Neural cell (in vitro differentiated cells): Measurements from ENCODE around the gene TMEM107. TPM values are rescaled to one million over a fixed set of nuclear protein-coding genes. Genes with fewer than 3 reads are reported as not detected.

ENCODE experiments used
- H2AFZ ChIP-seq: fragments of 200-600, 300-800 bp; sonication (generic), shearing (Covaris generic); 2 replicates; pipeline ENCODE4 v1.6.0; 2014; ENCODE audit warnings: low read depth, mild to moderate bottlenecking, antibody characterized with exemption, low read length, moderate library complexity
- H3F3A ChIP-seq: fragments of 200-600 bp; shearing (Covaris generic); 2 replicates; pipeline ENCODE4 v1.6.1; 2016; ENCODE audit warnings: mild to moderate bottlenecking, moderate library complexity, mixed read lengths, antibody characterized with exemption, low read length; ENCODE audit not compliant: insufficient read depth, poor library complexity, severe bottlenecking
- H3K27ac ChIP-seq: fragments of 200-600, 300-800 bp; sonication (generic), shearing (Covaris generic); 2 replicates; pipeline ENCODE4 v1.5.1; 2014; ENCODE audit warnings: mild to moderate bottlenecking, low read length, moderate library complexity
- H3K27me3 ChIP-seq: fragments of 300-800, 200-600 bp; sonication (generic), shearing (Covaris generic); 2 replicates; pipeline ENCODE4 v1.6.0; 2014; ENCODE audit warnings: mild to moderate bottlenecking, low read depth, low read length, moderate library complexity; ENCODE audit not compliant: insufficient read depth
- H3K36me3 ChIP-seq: fragments of 300-800, 200-600 bp; sonication (generic), shearing (Covaris generic); 2 replicates; pipeline ENCODE4 v1.5.1; 2014; ENCODE audit warnings: mild to moderate bottlenecking, antibody characterized with exemption, low read length, moderate library complexity; ENCODE audit not compliant: insufficient read depth
- H3K4me2 ChIP-seq: fragments of 300-800, 200-600 bp; sonication (generic), shearing (Covaris generic); 2 replicates; pipeline ENCODE4 v1.6.0; 2014; ENCODE audit warnings: mild to moderate bottlenecking, low read length
- H3K4me3 ChIP-seq: fragments of 300-800, 200-600 bp; sonication (generic), shearing (Covaris generic); 2 replicates; pipeline ENCODE4 v1.5.1; 2014; ENCODE audit warnings: mild to moderate bottlenecking, low read length, moderate library complexity
- H3K79me2 ChIP-seq: fragments of 200-600 bp; shearing (Covaris generic); replicated peaks from 2 replicates; pipeline ENCODE4 v1.6.0; 2014; ENCODE audit warnings: mild to moderate bottlenecking, low read length, moderate library complexity; ENCODE audit not compliant: insufficient read depth
- H3K9ac ChIP-seq: fragments of 300-800, 200-600 bp; sonication (generic), shearing (Covaris generic); 2 replicates; pipeline ENCODE4 v1.6.1; 2016; ENCODE audit warnings: mild to moderate bottlenecking, low read length, mixed read lengths
- H3K9me2 ChIP-seq: fragments of 200-600 bp; shearing (Covaris generic); 2 replicates; pipeline ENCODE4 v1.6.1; 2016; ENCODE audit warnings: mild to moderate bottlenecking, low read length, mixed read lengths; ENCODE audit not compliant: insufficient read depth
- H3K9me3 ChIP-seq: fragments of 200-600, 300-800 bp; sonication (generic), shearing (Covaris generic); 2 replicates; pipeline ENCODE4 v1.6.1; 2016; ENCODE audit warnings: mild to moderate bottlenecking, mixed run types, low read length, moderate library complexity, mixed read lengths
- H4K20me1 ChIP-seq: fragments of 200-600 bp; shearing (Covaris generic); 2 replicates; pipeline ENCODE4 v1.6.1; 2016; ENCODE audit warnings: mild to moderate bottlenecking, mixed run types; ENCODE audit not compliant: insufficient read depth
- CTCF ChIP-seq: fragments of 450-650 bp; IDR thresholded peaks from 2 replicates; pipeline ENCODE4 v1.5.1; 2014; ENCODE audit warnings: antibody characterized with exemption, mild to moderate bottlenecking, moderate library complexity; ENCODE audit not compliant: poor library complexity, severe bottlenecking
- EP300 ChIP-seq: fragments of 450-650 bp; conservative IDR thresholded peaks from 2 replicates; pipeline ENCODE4 v1.6.1; 2014; ENCODE audit warnings: antibody characterized with exemption, mild to moderate bottlenecking, moderate library complexity; ENCODE audit not compliant: poor library complexity, severe bottlenecking
- EZH2 ChIP-seq: fragments of 200-600, 300-800 bp; shearing (Covaris generic), sonication (generic); IDR thresholded peaks from 2 replicates; pipeline ENCODE4 v1.6.1; 2014; ENCODE audit warnings: antibody characterized with exemption, low read length, borderline replicate concordance, mild to moderate bottlenecking; ENCODE audit not compliant: insufficient read depth, poor library complexity, severe bottlenecking
- MXI1 ChIP-seq: fragments of 450-650 bp; conservative IDR thresholded peaks from 2 replicates; pipeline ENCODE4 v1.6.1; 2014; ENCODE audit warnings: antibody characterized with exemption, mild to moderate bottlenecking; ENCODE audit not compliant: poor library complexity, severe bottlenecking
- POLR2AphosphoS5 ChIP-seq: IDR thresholded peaks from 2 replicates; pipeline ENCODE4 v1.6.1; 2012
- RAD21 ChIP-seq: fragments of 450-650 bp; conservative IDR thresholded peaks from 2 replicates; pipeline ENCODE4 v1.6.1; 2014; ENCODE audit warnings: antibody characterized with exemption, mild to moderate bottlenecking, moderate library complexity
- REST ChIP-seq: IDR thresholded peaks from 2 replicates; pipeline ENCODE4 v1.6.1; 2012; ENCODE audit warnings: borderline replicate concordance
- SMC3 ChIP-seq: fragments of 450-650 bp; conservative IDR thresholded peaks from 2 replicates; pipeline ENCODE4 v1.6.1; 2014; ENCODE audit warnings: antibody characterized with exemption, mild to moderate bottlenecking, moderate library complexity; ENCODE audit not compliant: poor library complexity
- TAF1 ChIP-seq: IDR thresholded peaks from 2 replicates; pipeline ENCODE4 v1.6.1; 2012; ENCODE audit warnings: low read depth
- polyA plus RNA-seq: library from polyadenylated mRNA; depleted of rRNA; stranded (reverse); fragments of >200 nt; gene quantifications from 2 replicates; pipeline ENCODE4 v1.2.3, GENCODE V29; 2014

TMEM107 gene
- polyA plus RNA-seq, 1 donor from 2014 or later = 31.7 TPM

- Histone ChIP-seq H3K79me2 (peaks cover 45% of the 10 kb centered on the region), H3K4me2 (peak overlapping the region; percentile 96), H3K9me2 (no peaks in the 10 kb centered on the region), H2AFZ (no peak overlapping the region), H3K27me3 (no peaks in the 10 kb centered on the region), H3K27ac (peak overlapping the region; percentile 87), H3K9ac (peak overlapping the region; percentile 99), H3K4me3 (peak overlapping the region; percentile 94), H4K20me1 (peaks cover 11% of the 10 kb centered on the region), H3K36me3 (no peaks in the 10 kb centered on the region), H3F3A (no peaks in the 10 kb centered on the region), H3K9me3 (no peaks in the 10 kb centered on the region)
- TF ChIP-seq MXI1 (no peak), RAD21 (no peak)
Observed at GRCh38 chr17:8160741-8161221, 15.4 kb downstream of the TMEM107 start.

GRCh38 chr17:8160224-8160577 is 16.0 kb downstream of the TMEM107 start:
- Histone ChIP-seq H2AFZ (no peak overlapping the region), H4K20me1 (peaks cover 11% of the 10 kb centered on the region), H3K9me3 (no peaks in the 10 kb centered on the region), H3K4me3 (peak overlapping the region; percentile 94), H3K79me2 (peaks cover 45% of the 10 kb centered on the region), H3K9ac (peak overlapping the region; percentile 99), H3K9me2 (no peaks in the 10 kb centered on the region), H3K27ac (peak overlapping the region; percentile 28), H3K27me3 (no peaks in the 10 kb centered on the region), H3K4me2 (peak overlapping the region; percentile 96), H3F3A (no peaks in the 10 kb centered on the region), H3K36me3 (no peaks in the 10 kb centered on the region)
- TF ChIP-seq EP300 = no peak
- no peak for TF ChIP-seq RAD21
- no peak for TF ChIP-seq EZH2

- Histone ChIP-seq H2AFZ (no peak overlapping the region), H3K36me3 (no peaks in the 10 kb centered on the region), H3K4me2 (peak overlapping the region; percentile 96), H4K20me1 (peaks cover 11% of the 10 kb centered on the region), H3K27me3 (no peaks in the 10 kb centered on the region), H3K79me2 (peaks cover 45% of the 10 kb centered on the region), H3K9me3 (no peaks in the 10 kb centered on the region), H3K27ac (peak overlapping the region; percentile 28), H3F3A (no peaks in the 10 kb centered on the region), H3K4me3 (peak overlapping the region; percentile 94), H3K9ac (peak overlapping the region; percentile 99), H3K9me2 (no peaks in the 10 kb centered on the region)
- no peak for TF ChIP-seq CTCF
- no peak for TF ChIP-seq SMC3
- no peak for TF ChIP-seq EZH2
- no peak for TF ChIP-seq REST
- no peak for TF ChIP-seq EP300
- no peak for TF ChIP-seq POLR2AphosphoS5
- TF ChIP-seq RAD21 = no peak
- TF ChIP-seq TAF1 = no peak
Observed at GRCh38 chr17:8159459-8160223, 16.5 kb downstream of the TMEM107 start.
